ENCODE measurements around the gene EZR.

EZR gene

DNA sequence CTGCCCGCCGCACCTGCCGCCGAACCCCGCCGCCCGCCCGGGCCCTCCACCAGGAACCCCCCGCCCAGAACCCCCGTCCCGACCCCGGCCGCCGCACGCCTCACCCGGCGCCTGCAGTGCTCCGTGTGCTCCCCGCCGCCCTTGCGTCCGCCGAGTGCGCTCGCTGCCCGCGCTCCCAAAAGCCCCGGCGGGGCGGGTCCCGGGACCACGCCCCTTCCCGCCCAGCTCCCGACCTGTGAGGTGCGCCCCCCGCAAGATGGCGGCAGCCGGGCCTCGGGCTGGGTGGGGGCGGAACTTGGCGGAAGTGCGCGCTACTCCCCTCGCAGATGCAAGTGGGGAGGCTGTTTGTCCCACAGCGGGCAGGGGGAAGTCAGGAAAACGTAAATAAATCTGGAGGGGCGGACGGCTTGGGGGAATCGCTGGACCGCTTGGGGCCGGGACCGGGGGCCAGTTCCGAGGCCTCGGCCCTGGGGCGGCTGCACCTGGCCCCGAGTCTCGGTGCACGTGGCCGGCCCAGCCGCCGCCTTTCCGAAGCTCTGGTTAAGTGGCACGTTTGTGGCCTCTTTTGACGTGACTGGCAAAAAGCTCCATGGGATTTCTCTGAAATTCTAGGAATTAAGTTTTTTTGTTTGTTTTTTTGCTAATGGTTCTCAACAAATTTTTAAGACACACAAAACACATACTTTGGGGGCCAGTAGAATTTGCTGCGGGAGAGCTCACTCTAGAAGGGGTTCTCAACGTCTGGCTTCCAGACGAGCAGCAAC is at the start of gene EZR:
Gene EZR (minus strand): TSS at position 156 of the 764 bp plus-strand sequence. CDS start 1,275 bp downstream, outside the sequence.
- peak; percentile 80 for DNase-seq (ENCODE audit: low read depth)

GRCh38 chr6:158868122-158868480 is 48.9 kb upstream of the EZR start:
- no peak for DNase-seq (ENCODE audit: low read depth)

DNA sequence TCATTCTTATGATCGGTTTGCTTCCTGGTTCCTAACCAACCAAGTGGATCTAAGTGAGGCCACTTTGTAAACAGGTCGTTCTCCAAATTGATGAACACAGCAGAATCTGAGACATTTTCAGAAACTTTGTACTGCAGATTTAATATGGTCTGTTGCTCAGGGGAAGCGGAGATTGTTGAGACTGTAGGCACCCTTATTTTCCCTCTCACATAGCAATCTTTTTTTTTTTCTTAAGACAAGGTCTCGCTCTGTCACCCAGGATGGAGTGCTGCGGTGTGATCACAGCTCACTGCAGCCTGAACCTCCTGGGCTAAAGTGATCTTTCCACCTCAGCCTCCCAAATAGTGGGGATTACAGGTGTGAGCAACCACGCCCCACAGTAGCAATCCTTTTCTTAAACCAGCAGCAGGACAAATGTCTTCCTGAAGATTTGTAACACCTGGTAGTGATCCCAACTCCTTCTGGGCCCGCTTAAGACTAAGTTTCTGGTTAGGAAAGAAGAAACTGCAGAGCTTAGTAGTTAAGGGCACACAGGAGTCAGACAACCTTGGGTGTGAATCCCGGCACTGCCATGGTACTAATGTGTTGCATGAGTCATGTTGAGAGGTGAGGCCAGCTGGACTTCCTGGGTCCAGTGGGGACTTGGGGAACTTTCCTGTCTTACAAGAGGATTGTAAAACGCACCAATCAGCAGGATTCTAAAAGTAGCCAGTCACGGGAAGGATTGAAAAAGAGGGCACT is 48.4 kb upstream of the EZR start:
- no peak for DNase-seq (ENCODE audit: low read depth)

DNA sequence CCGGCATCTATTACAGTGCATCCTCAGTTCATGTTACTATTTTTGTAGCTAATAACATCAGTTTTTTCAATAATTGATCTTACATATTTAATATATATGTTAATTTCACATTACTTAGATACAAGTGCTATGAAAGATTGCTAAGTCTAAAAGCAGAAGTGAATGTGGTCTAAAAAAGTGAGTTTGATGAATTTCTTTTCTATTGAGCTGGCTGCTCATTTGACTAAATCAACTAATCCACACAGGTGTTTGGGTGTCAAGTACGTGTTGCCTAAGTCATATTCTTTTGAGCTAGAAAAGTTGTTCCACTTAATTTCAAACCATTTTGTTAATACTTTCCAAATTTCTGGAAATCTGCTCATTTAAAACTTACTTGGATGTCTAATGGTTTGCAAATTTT is 46.6 kb upstream of the EZR start:
- DNase-seq (ENCODE audit: low read depth), result no peak

DNA sequence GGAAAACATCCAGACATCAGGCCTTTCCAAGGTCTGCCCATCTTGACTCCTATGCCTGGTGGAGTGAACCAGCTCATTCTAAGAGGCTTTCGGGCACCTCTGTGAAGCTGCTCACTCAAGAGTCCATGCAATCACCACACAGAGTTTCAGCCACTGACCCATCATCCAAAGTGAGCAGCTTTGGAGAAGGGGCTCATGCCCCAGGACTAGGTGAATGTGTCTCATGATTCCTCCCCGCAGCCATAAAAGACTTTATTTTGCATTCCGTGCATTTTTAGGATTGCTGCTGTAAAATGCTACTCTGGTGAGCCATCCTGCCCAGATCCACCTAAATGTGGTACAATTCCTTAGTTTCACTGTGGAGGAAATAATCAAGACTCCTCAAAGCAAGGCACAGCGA is 44.5 kb upstream of the EZR start:
- no peak for DNase-seq (ENCODE audit: low read depth)

GRCh38 chr6:158861686-158862381 is 42.7 kb upstream of the EZR start:
- no peak for DNase-seq (ENCODE audit: low read depth)

- DNase-seq (ENCODE audit: low read depth), result no peak
Observed at GRCh38 chr6:158860279-158860865, 41.2 kb upstream of the EZR start.

DNA sequence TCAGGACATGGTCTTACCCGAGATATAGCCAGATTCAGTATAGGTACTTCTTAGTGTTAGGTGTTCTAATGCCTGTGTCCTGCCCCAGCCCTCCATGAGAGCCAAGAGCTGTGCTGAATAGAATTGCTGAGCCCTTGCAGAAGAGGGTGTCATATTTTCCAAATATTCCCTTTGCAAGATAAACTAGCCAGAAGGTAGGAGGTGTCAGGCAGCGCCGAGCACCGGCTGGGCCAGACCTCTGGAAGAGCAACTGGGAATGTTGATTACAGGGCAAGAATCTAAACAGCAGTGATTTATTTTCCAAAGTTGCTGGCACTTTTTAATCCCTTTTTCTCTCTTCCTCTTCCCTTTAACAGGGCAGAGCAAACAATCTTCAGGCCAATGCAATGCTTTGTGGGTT is 37.1 kb upstream of the EZR start:
- DNase-seq (ENCODE audit: low read depth), result no peak

DNA sequence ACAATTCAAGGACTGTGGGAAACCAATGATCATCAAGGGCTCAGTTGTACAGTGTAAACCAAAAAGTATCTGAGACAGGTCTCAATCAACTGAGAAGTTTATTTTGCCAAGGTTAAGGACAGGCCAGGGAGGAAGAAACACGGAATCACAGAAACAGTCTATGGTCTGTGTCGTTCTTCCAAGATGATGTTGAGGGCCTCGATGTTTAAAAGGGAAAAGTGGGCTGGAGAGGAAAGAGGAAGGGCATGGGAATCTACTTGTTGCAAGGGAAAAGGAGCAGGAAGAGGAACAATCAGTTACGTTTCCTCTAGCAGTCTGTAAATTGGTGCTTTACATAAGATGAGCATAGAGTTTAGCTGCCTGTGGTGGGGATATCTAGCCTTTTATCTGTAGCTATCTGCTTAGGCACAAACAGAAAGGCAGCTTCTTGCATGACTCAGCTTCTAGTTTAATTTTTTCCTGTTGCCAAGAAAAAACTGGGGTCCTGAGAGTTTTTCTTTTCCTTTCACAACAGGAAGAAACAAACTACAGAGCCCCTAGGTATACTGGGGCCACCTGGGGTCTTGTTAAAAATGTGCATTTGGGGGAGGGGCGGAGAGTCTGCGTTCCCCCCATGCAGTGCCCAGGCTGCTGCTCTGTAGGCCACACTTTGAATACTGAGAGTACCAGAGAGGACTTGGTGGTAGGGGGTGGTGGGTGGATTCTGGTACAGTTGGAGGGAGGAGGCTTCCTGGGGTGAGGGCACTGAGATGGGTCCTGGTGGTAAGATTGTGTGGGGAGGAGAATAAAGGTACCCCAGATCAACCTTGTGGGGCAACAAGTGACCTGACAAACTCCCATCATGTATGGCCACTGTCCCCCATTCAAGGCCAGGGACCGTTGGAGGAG is 35.3 kb upstream of the EZR start:
- no peak for DNase-seq (ENCODE audit: low read depth)

- no peak for DNase-seq (ENCODE audit: low read depth)
Observed at GRCh38 chr6:158853880-158854213, 34.7 kb upstream of the EZR start.

DNA sequence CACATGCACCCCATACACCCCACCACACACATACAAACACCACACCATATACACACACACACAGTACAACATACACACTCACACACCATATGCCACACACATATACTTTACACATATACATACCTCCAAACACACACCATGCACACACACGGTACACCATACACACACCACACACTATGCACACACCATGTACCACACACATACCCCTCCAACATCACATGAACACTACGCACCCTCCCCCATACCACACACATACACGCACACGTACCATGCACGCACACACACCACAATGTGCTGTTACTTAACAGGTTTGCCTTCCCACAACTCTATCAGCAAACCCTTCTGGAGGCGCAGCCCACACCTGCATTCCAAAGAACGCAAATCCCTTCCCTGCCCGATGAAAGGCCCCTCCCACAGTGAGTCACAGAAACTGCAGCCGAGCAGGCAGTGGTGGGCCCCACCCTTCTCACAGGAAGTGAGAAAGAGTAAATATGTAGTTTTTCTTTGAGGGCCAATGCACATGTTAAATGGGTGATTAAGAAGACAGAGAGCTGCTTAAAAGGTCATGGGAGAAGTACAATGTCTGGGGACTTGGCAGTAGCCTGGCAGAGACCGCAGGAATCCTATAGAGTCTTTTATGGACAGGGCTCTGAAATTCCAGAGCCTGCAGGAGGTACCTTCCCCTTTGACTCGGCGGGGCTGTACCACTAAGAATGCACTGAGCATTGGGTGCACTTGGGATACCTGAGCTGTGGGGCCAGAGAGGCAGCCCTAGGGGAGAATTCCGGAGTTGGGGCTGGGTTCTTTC is 34.1 kb upstream of the EZR start:
- peak; percentile 85 for DNase-seq (ENCODE audit: low read depth)

GRCh38 chr6:158852312-158853071 is 33.3 kb upstream of the EZR start:
- DNase-seq (ENCODE audit: low read depth), result no peak

DNA sequence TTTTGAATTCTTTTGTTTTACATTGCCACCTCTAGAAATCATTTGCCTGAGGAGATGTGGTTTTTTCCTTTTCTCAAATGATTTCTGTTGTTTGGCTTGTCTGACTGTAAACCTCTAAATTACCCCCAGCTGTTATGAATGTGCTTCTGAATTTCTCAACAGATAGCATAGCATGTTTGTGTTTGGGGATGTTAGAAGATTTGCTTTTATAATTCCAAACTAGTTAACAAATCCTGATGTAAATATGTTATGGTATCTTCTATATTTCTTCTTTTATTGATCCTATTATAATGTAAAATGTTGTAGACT is 31.6 kb upstream of the EZR start:
- no peak for DNase-seq (ENCODE audit: low read depth)

GRCh38 chr6:158849899-158850806 is 31.0 kb upstream of the EZR start:
- DNase-seq (ENCODE audit: low read depth), result peak; percentile 50

GRCh38 chr6:158848490-158848895 is 29.3 kb upstream of the EZR start:
- DNase-seq (ENCODE audit: low read depth), result no peak

DNA sequence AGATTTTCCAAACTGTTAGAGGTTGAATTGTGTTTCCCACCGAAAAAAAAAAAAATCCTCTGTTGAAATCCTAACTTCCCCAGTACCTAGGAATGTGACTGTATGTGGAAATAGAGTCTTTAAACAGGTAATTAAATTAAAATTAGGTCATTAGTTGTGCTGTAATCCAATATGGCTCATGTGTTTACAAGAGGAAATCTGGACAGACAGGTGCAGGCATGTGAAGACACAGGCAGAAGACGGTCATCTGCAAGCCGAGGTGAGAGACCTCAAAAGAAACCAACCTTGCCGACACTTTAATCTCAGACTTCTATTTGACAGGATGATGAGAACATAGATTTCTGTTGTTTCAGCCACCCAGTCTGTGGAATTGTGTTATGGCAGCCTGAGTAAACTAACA is 28.6 kb upstream of the EZR start:
- DNase-seq (ENCODE audit: low read depth), result no peak

GRCh38 chr6:158847012-158847529 is 27.9 kb upstream of the EZR start:
- no peak for DNase-seq (ENCODE audit: low read depth)

DNA sequence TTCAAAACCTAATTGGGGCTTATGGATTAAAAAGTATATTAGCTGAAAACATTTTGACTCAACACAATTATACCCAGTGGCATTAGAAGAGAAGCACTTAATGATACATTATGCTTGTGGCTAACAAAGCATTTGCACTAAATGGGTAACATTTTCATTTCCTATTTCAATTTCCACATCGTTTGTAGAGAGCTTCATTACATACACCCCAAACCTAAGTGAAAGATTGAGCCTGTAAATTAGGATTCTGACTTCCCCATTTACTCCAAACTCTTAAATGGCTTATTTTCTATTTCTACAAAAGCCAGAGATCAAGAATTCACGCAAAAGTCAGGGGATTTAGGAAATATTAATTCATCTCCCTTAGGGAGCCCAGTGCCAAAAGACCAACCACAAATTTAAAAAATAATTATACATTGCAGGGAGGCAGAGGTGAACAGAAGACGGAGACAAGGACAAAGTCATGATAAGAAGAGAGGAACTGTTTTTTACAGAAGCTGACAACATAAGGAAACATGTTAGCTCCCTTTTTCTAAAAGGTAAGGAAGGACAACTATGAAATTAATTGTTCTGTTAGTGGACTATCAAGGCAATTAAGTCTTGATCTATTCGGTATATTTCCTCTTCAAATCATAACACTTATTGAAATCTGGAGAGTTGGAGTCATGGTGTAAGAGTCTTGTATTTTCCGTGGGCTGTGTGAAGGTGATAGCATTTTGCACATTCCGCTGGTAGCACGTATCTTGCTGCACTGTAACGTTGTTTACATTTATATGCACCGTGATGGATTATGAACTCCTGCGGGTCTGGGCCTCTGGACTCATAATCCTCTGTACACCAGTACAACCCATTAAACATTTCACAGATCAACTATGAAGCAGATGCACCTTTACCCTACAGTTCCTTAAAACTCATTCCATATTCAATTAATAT is 24.8 kb upstream of the EZR start:
- DNase-seq (ENCODE audit: low read depth), result no peak

All from activated T-cell treated with anti-CD3 and anti-CD28 coated beads for 24 hours (primary cell).